CD4-positive, alpha-beta T cell treated with Interleukin-6 at 100 ng/mL for 8 hours (primary cell): Measurements from ENCODE around the gene TMEM88.

Experiments
- DNase-seq: peaks from one replicate; pipeline ENCODE4 v3.0.0-alpha.2; 2020; ENCODE audit warnings: mixed read lengths, low spot score

TMEM88 gene

GRCh38 chr17:7843536-7844291 lies 11.2 kb upstream of the TMEM88 start:
- peak; percentile 91 for DNase-seq

- peak; percentile 84 for DNase-seq
These were observed 10.3 kb upstream of the TMEM88 start for GRCh38 chr17:7844292-7845154.

- DNase-seq = no peak
These were observed 9.4 kb upstream of the TMEM88 start for GRCh38 chr17:7845359-7846062.

GRCh38 chr17:7846063-7846735 lies 8.7 kb upstream of the TMEM88 start:
- DNase-seq = no peak

GRCh38 chr17:7846765-7847661 lies 7.9 kb upstream of the TMEM88 start:
- no peak for DNase-seq

GRCh38 chr17:7848131-7848579 lies 6.7 kb upstream of the TMEM88 start:
- DNase-seq = no peak

GRCh38 chr17:7848739-7849129 lies 6.1 kb upstream of the TMEM88 start:
- no peak for DNase-seq

- no peak for DNase-seq
These were observed 5.6 kb upstream of the TMEM88 start for GRCh38 chr17:7849130-7849750.

- DNase-seq = no peak
These were observed 4.9 kb upstream of the TMEM88 start for GRCh38 chr17:7849751-7850504.

- DNase-seq = no peak
These were observed 4.0 kb upstream of the TMEM88 start for GRCh38 chr17:7850701-7851437.

GRCh38 chr17:7851438-7852261 lies 3.2 kb upstream of the TMEM88 start:
- DNase-seq = peak; percentile 95

GRCh38 chr17:7852262-7852670 lies 2.6 kb upstream of the TMEM88 start:
- no peak for DNase-seq

GRCh38 chr17:7852919-7853690 lies 1.8 kb upstream of the TMEM88 start:
- no peak for DNase-seq

GRCh38 chr17:7853691-7854038 lies 1.2 kb upstream of the TMEM88 start:
- no peak for DNase-seq

- DNase-seq = no peak
These were observed 638 bp upstream of the TMEM88 start for GRCh38 chr17:7854078-7854777.

- DNase-seq = no peak
These were observed 769 bp downstream of the TMEM88 start for GRCh38 chr17:7855660-7856010.
